Measurements from ENCODE around the gene MRPL18.

DNA sequence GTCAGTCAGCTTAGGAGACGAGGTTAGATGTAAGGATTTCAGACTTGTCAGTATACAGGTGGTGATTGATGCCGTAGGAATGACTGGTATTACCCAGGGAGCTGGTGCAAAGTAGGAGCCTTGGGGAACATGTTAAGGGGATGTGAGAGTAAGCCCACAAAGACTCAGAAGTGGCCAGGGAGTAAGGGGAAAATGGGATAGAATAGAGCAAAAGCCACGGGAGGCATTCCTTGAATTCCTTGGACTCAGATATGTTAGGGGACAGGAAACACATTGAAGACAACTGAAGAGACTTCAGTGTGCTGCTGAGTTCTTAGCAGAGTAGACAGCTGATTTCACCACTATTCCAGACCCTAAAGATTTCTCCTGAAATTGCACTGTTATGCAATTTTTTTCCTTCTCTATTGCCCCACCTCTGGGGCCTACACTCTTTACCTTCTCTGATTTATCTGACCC lies 29.6 kb upstream of the MRPL18 start:
- TF ChIP-seq, protein P1, sequence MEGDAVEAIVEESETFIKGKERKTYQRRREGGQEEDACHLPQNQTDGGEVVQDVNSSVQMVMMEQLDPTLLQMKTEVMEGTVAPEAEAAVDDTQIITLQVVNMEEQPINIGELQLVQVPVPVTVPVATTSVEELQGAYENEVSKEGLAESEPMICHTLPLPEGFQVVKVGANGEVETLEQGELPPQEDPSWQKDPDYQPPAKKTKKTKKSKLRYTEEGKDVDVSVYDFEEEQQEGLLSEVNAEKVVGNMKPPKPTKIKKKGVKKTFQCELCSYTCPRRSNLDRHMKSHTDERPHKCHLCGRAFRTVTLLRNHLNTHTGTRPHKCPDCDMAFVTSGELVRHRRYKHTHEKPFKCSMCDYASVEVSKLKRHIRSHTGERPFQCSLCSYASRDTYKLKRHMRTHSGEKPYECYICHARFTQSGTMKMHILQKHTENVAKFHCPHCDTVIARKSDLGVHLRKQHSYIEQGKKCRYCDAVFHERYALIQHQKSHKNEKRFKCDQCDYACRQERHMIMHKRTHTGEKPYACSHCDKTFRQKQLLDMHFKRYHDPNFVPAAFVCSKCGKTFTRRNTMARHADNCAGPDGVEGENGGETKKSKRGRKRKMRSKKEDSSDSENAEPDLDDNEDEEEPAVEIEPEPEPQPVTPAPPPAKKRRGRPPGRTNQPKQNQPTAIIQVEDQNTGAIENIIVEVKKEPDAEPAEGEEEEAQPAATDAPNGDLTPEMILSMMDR (conservative IDR thresholded peaks at IDR 0.05; ENCODE audit: low read depth, low read length): no peak
- TF ChIP-seq CEBPB (IDR thresholded peaks at IDR 0.05; ENCODE audit: low read depth, low read length) (peak; percentile 70), RCOR1 (IDR thresholded peaks at IDR 0.05; ENCODE audit: insufficient replicate concordance, low read length) (no peak), MAFK (IDR thresholded peaks at IDR 0.05; ENCODE audit: low read depth, low read length) (no peak), POLR2A (IDR thresholded peaks at IDR 0.05; ENCODE audit: low read depth, low read length) (no peak), MAZ (IDR thresholded peaks at IDR 0.05; ENCODE audit: borderline replicate concordance, low read depth, low read length) (no peak), RFX5 (IDR thresholded peaks at IDR 0.05; ENCODE audit: low read depth, low read length) (no peak)
